Fibroblast of lung (primary cell): ENCODE measurements around the gene NIPAL3. TPM values are rescaled to one million over a fixed set of nuclear protein-coding genes. Genes with fewer than 3 reads are reported as not detected.
A peak's percentile ranks its signal among the peaks of the same experiment; 100 is the strongest.

ENCODE experiments used
- DNase-seq, 2 donors: peaks; one replicate each; pipeline versions ENCODE4 v3.0.0 to v3.0.0-alpha.2; 2010; ENCODE audit warnings: low read depth in 2 of 2
- H2AFZ ChIP-seq: 2 replicates; pipeline ENCODE4 v1.5.1; 2012; ENCODE audit warnings: low read length, control low read depth, inconsistent platforms
- H3K27ac ChIP-seq: 2 replicates; pipeline ENCODE4 v1.5.1; 2011; ENCODE audit warnings: low read length, control low read depth; ENCODE audit not compliant: insufficient read depth
- H3K27me3 ChIP-seq: 2 replicates; pipeline ENCODE4 v1.5.1; 2011; ENCODE audit warnings: mild to moderate bottlenecking, low read length; ENCODE audit not compliant: control insufficient read depth, insufficient read depth
- H3K36me3 ChIP-seq: 2 replicates; pipeline ENCODE4 v1.5.1; 2011; ENCODE audit warnings: low read length; ENCODE audit not compliant: control insufficient read depth, insufficient read depth
- H3K4me1 ChIP-seq: 2 replicates; pipeline ENCODE4 v1.5.1; 2011; ENCODE audit warnings: low read length; ENCODE audit not compliant: control insufficient read depth, insufficient read depth; ENCODE audit errors: extremely low read depth
- H3K4me2 ChIP-seq: 2 replicates; pipeline ENCODE4 v1.5.1; 2011; ENCODE audit warnings: low read length, control low read depth; ENCODE audit not compliant: insufficient read depth; ENCODE audit errors: extremely low read depth
- H3K4me3 ChIP-seq, 4 experiments: fragments of 200-600 bp in 1 of 4; sonication (generic) in 1 of 4; replicated peaks in 1 of 4; 2 replicates each; pipeline ENCODE4 v1.5.1; 2011 to 2016; ENCODE audit warnings: low read length in 4 of 4, low read depth in 3 of 4, mild to moderate bottlenecking in 3 of 4, control low read depth in 2 of 4, inconsistent platforms in 1 of 4, mixed read lengths in 1 of 4; ENCODE audit not compliant: insufficient read depth in 1 of 4; ENCODE audit errors: control extremely low read depth in 1 of 4
- H3K79me2 ChIP-seq: 2 replicates; pipeline ENCODE4 v1.5.1; 2012; ENCODE audit warnings: mild to moderate bottlenecking, low read length, inconsistent platforms; ENCODE audit not compliant: control insufficient read depth, insufficient read depth
- H3K9ac ChIP-seq: 2 replicates; pipeline ENCODE4 v1.5.1; 2011; ENCODE audit warnings: mild to moderate bottlenecking, low read length, control low read depth; ENCODE audit not compliant: insufficient read depth
- H3K9me3 ChIP-seq: 2 replicates; pipeline ENCODE4 v1.5.1; 2012; ENCODE audit warnings: low read depth, low read length; ENCODE audit not compliant: control insufficient read depth, insufficient read depth
- H4K20me1 ChIP-seq: 2 replicates; pipeline ENCODE4 v1.5.1; 2011; ENCODE audit warnings: low read length; ENCODE audit not compliant: control insufficient read depth, insufficient read depth; ENCODE audit errors: extremely low read depth
- CTCF ChIP-seq, 2 donors: IDR thresholded peaks in 1 of 2; conservative IDR thresholded peaks in 1 of 2; 1 replicate in 1 of 2; 2 replicates in 1 of 2; pipeline ENCODE4 v1.5.1; 2011 to 2012; ENCODE audit warnings: low read length in 2 of 2, control low read depth in 1 of 2, inconsistent platforms in 1 of 2, low read depth in 1 of 2, mild to moderate bottlenecking in 1 of 2
- EZH2 ChIP-seq: IDR thresholded peaks from 2 replicates; pipeline ENCODE4 v1.5.1; 2012; ENCODE audit warnings: low read length, control low read depth, mild to moderate bottlenecking; ENCODE audit errors: missing control alignments
- polyA plus RNA-seq, 2 donors: library from polyadenylated mRNA; depleted of rRNA in 1 of 2; stranded (reverse) in 1 of 2; unstranded in 1 of 2; fragments of >200 nt; gene quantifications; 2 replicates each; pipeline ENCODE4 v1.2.1, GENCODE V29; 2011 to 2012; ENCODE audit warnings: missing spikeins in 1 of 2
- total RNA-seq: library from RNA; depleted of rRNA; stranded (reverse); fragments of >200 nt; gene quantifications from 2 replicates; pipeline ENCODE4 v1.2.1, GENCODE V29; 2014

Gene NIPAL3
- total and polyA plus RNA-seq, 2 donors (not counting 1 experiment from before 2014, with no cell fraction given), result 65.3 to 85.2 TPM

DNA sequence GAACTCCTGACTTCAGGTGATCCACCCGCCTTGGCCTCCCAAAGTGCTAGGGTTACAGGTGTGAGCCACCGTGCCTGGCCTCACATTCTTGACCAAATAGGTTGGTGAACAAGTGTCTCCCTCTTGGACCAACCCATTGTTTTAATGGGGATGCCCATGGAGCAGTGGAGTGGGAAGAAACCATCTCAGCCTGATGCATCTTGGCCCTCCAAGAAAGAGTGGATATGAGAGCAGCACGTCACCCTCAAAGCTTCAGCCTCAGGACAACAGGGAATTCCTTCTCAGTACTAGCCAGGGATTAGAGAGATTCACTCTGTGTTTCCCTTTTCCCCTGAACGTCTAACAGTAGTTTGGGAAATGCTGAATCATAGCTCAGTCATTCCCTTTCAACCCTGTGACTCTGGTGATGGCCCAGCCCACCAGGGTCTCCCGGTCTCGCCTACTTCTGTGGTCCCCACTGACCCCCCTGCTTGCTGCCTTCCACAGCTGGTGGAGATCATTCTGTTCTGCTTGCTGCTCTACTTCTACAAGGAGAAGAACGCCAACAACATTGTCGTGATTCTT, 37.4 kb downstream of the NIPAL3 start:
- no peak overlapping the region for H2AFZ ChIP-seq
- H4K20me1 ChIP-seq, result no peaks in the 10 kb centered on the region
- H3K4me2 ChIP-seq, result no peak overlapping the region
- peaks cover 2% of the 10 kb centered on the region for H3K36me3 ChIP-seq
- DNase-seq, result no peak
- H3K27me3 ChIP-seq, result no peaks in the 10 kb centered on the region
- H3K79me2 ChIP-seq, result no peaks in the 10 kb centered on the region
- H3K4me3 ChIP-seq, result no peak overlapping the region
- H3K9me3 ChIP-seq, result no peaks in the 10 kb centered on the region
- no peak overlapping the region for H3K9ac ChIP-seq
- TF ChIP-seq EZH2 (no peak), CTCF (conservative IDR thresholded peaks at IDR 0.05 in 1 of 2, IDR thresholded peaks at IDR 0.05 in 1 of 2; ENCODE audit: low read depth in 1 of 2, low read length in 2 of 2) (no peak)
- no peak overlapping the region for H3K27ac ChIP-seq
- no peaks in the 10 kb centered on the region for H3K4me1 ChIP-seq

GRCh38 chr1:24454673-24455072, 39.1 kb downstream of the NIPAL3 start:
- Histone ChIP-seq H3K27ac (no peak overlapping the region), H3K27me3 (no peaks in the 10 kb centered on the region), H3K79me2 (no peaks in the 10 kb centered on the region), H3K4me1 (no peaks in the 10 kb centered on the region), H3K36me3 (peaks cover 4% of the 10 kb centered on the region), H3K4me2 (no peak overlapping the region), H4K20me1 (no peaks in the 10 kb centered on the region), H3K4me3 (no peak overlapping the region), H3K9ac (no peak overlapping the region), H3K9me3 (no peaks in the 10 kb centered on the region), H2AFZ (no peak overlapping the region)
- TF ChIP-seq EZH2, result no peak
- TF ChIP-seq CTCF (conservative IDR thresholded peaks at IDR 0.05 in 1 of 2, IDR thresholded peaks at IDR 0.05 in 1 of 2; ENCODE audit: low read depth in 1 of 2, low read length in 2 of 2), result no peak
- peak in 1 of 2 donors; percentile 30 for DNase-seq

DNA sequence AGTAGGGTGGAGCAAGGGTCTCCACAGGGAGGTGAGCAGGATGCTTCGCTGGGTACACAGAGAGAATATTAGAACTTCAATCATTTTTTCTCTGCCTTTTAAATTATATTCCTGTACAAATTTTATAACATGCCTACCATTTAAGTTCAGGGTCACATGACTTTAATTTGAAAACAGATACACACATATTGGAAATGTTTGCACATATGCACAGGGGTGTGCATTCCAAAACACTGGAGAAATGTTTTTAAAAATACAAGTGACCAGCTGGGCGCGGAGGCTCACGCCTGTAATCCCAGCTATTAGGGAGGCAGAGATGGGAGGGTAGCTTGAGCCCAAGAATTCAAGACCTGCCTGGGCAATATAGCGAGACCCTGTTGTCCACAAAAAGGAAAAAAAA, 39.7 kb downstream of the NIPAL3 start:
- DNase-seq, result no peak

More for the DNA sequence above, 39.7 kb downstream of the NIPAL3 start:
- no peak overlapping the region for H3K9ac ChIP-seq
- H3K27ac ChIP-seq, result no peak overlapping the region
- no peaks in the 10 kb centered on the region for H3K79me2 ChIP-seq
- TF ChIP-seq CTCF (conservative IDR thresholded peaks at IDR 0.05 in 1 of 2, IDR thresholded peaks at IDR 0.05 in 1 of 2; ENCODE audit: low read depth in 1 of 2, low read length in 2 of 2), result no peak
- H2AFZ ChIP-seq, result no peak overlapping the region
- H3K9me3 ChIP-seq, result no peaks in the 10 kb centered on the region
- peaks cover 6% of the 10 kb centered on the region for H3K36me3 ChIP-seq
- H3K27me3 ChIP-seq, result no peaks in the 10 kb centered on the region
- no peaks in the 10 kb centered on the region for H3K4me1 ChIP-seq
- H4K20me1 ChIP-seq, result no peaks in the 10 kb centered on the region
- H3K4me2 ChIP-seq, result no peak overlapping the region
- H3K4me3 ChIP-seq, result no peak overlapping the region
